WTC11 (cell line): Measurements from ENCODE around the gene NGRN. TPM values are rescaled to one million over a fixed set of nuclear protein-coding genes. Genes with fewer than 3 reads are reported as not detected.
A peak's percentile ranks its signal among the peaks of the same experiment; 100 is the strongest.

ENCODE experiments used
- ATAC-seq: fragments of 200-7000 bp; cut with Tn5 transposase; 2 replicates; pipeline ENCODE4 v1.10.0; 2021; ENCODE audit warnings: mild to moderate bottlenecking, moderate library complexity
- CTCF ChIA-PET: fragments of 300-600 bp; sonication (Branson Sonifier 250); formaldehyde crosslinking; loops from one replicate; lab custom pipeline; 2021; ENCODE audit warnings: antibody characterized with exemption; lab: Charles Lee
- POLR2A ChIA-PET: fragments of 350-600 bp; sonication (Branson Sonifier 250); formaldehyde crosslinking; loops from one replicate; lab custom pipeline; 2021; ENCODE audit warnings: antibody characterized with exemption; lab: Charles Lee
- DNase-seq: peaks from one replicate; pipeline ENCODE4 v3.0.0; 2021; ENCODE audit warnings: low spot score
- H3K27ac Mint-ChIP-seq: 2 replicates; pipeline ENCODE4 v1.8.0; 2021; ENCODE audit warnings: mixed read lengths
- H3K27me3 Mint-ChIP-seq: 2 replicates; pipeline ENCODE4 v1.8.0; 2021; ENCODE audit warnings: low read depth, mild to moderate bottlenecking, moderate library complexity, mixed read lengths
- H3K36me3 Mint-ChIP-seq: 2 replicates; pipeline ENCODE4 v1.8.0; 2021; ENCODE audit warnings: mixed read lengths
- H3K4me1 Mint-ChIP-seq: 2 replicates; pipeline ENCODE4 v1.8.0; 2022; ENCODE audit warnings: mixed read lengths
- H3K4me3 Mint-ChIP-seq: 2 replicates; pipeline ENCODE4 v1.8.0; 2021; ENCODE audit warnings: mild to moderate bottlenecking, moderate library complexity, mixed read lengths
- H3K9me3 Mint-ChIP-seq: 2 replicates; pipeline ENCODE4 v1.8.0; 2021; ENCODE audit warnings: mixed read lengths
- AFF4 ChIP-seq: sonication (generic); formaldehyde crosslinking; IDR thresholded peaks from 2 replicates; pipeline ENCODE4 v1.8.1; 2023; ENCODE audit warnings: mild to moderate bottlenecking, missing genetic modification reagents, borderline replicate concordance
- AR ChIP-seq: fragments of 250-450 bp; sonication (Bioruptor Pico); IDR thresholded peaks from 2 replicates; pipeline ENCODE4 v1.9.0; 2021; ENCODE audit warnings: mild to moderate bottlenecking
- CDX4 ChIP-seq: fragments of 250-450 bp; sonication (Bioruptor Pico); IDR thresholded peaks from 2 replicates; pipeline ENCODE4 v1.9.0; 2021; ENCODE audit warnings: moderate library complexity, mild to moderate bottlenecking, inconsistent platforms, borderline replicate concordance
- CREM ChIP-seq: sonication (generic); formaldehyde crosslinking; IDR thresholded peaks from 2 replicates; pipeline ENCODE4 v1.8.1; 2022; ENCODE audit warnings: mild to moderate bottlenecking, missing genetic modification reagents, moderate library complexity
- E2F5 ChIP-seq: sonication (generic); formaldehyde crosslinking; IDR thresholded peaks from 2 replicates; pipeline ENCODE4 v1.8.1; 2022; ENCODE audit warnings: mild to moderate bottlenecking, moderate library complexity, missing genetic modification reagents
- GRHL2 ChIP-seq: fragments of 250-450 bp; sonication (Bioruptor Pico); IDR thresholded peaks from 2 replicates; pipeline ENCODE4 v1.8.0; 2022; ENCODE audit warnings: mild to moderate bottlenecking, moderate library complexity; ENCODE audit not compliant: insufficient replicate concordance, severe bottlenecking
- JUN ChIP-seq: sonication (generic); formaldehyde crosslinking; IDR thresholded peaks from 2 replicates; pipeline ENCODE4 v1.8.0; 2023; ENCODE audit warnings: mild to moderate bottlenecking, missing genetic modification reagents
- NR1H2 ChIP-seq: sonication (generic); formaldehyde crosslinking; IDR thresholded peaks from 2 replicates; pipeline ENCODE4 v1.9.0; 2021; ENCODE audit warnings: mild to moderate bottlenecking, moderate library complexity, missing genetic modification reagents
- SOX15 ChIP-seq: fragments of 250-450 bp; sonication (Bioruptor Pico); IDR thresholded peaks from 2 replicates; pipeline ENCODE4 v1.9.0; 2021; ENCODE audit warnings: mild to moderate bottlenecking
- TCF7 ChIP-seq: sonication (generic); formaldehyde crosslinking; IDR thresholded peaks from 2 replicates; pipeline ENCODE4 v1.8.0; 2022; ENCODE audit warnings: mild to moderate bottlenecking, low read depth, missing genetic modification reagents, moderate library complexity
- TEAD1 ChIP-seq: sonication (generic); formaldehyde crosslinking; IDR thresholded peaks from 2 replicates; pipeline ENCODE4 v1.8.0; 2022; ENCODE audit warnings: mild to moderate bottlenecking, missing genetic modification reagents
- TP53 ChIP-seq: sonication (generic); formaldehyde crosslinking; IDR thresholded peaks from 2 replicates; pipeline ENCODE4 v1.8.1; 2023; ENCODE audit warnings: mild to moderate bottlenecking, missing genetic modification reagents
- USF2 ChIP-seq: sonication (generic); formaldehyde crosslinking; IDR thresholded peaks from 2 replicates; pipeline ENCODE4 v1.8.1; 2023; ENCODE audit warnings: mild to moderate bottlenecking, missing genetic modification reagents, moderate library complexity
- ZBTB43 ChIP-seq: sonication (generic); formaldehyde crosslinking; IDR thresholded peaks from 2 replicates; pipeline ENCODE4 v1.8.1; 2023; ENCODE audit warnings: mild to moderate bottlenecking, missing genetic modification reagents
- ZNF121 ChIP-seq: sonication (generic); formaldehyde crosslinking; IDR thresholded peaks from 2 replicates; pipeline ENCODE4 v1.8.0; 2023; ENCODE audit warnings: missing genetic modification reagents
- ZNF138 ChIP-seq: sonication (generic); formaldehyde crosslinking; conservative IDR thresholded peaks from 2 replicates; pipeline ENCODE4 v1.8.1; 2022; ENCODE audit warnings: mild to moderate bottlenecking, moderate library complexity, missing genetic modification reagents
- ZNF232 ChIP-seq: sonication (generic); formaldehyde crosslinking; IDR thresholded peaks from 2 replicates; pipeline ENCODE4 v1.8.0; 2022; ENCODE audit warnings: mild to moderate bottlenecking, missing genetic modification reagents
- total RNA-seq: library from RNA; stranded (reverse); gene quantifications from 3 replicates; pipeline ENCODE4 v1.2.3, GENCODE V29; 2021

NGRN gene
- total RNA-seq, 1 experiment from 2014 or later: 77.8 TPM

- ATAC-seq (no peak), DNase-seq (no peak)
- peak overlapping the region; percentile 32 for H3K27ac Mint-ChIP-seq
- H3K4me1 Mint-ChIP-seq: peaks cover 16% of the 10 kb centered on the region
- H3K4me3 Mint-ChIP-seq: peak overlapping the region; percentile 69
- no peak for TF ChIP-seq SOX15 (CRISPR knock-in tag)
- no peak for TF ChIP-seq ZNF121
- TF ChIP-seq ZNF138: no peak
- no peak for TF ChIP-seq ZBTB43 (CRISPR knock-in tag)
- TF ChIP-seq TP53 (CRISPR knock-in tag): no peak
- no peak for TF ChIP-seq AR (CRISPR knock-in tag)
- TF ChIP-seq TEAD1 (CRISPR knock-in tag): no peak
- ChIA-PET POLR2A (no interaction called here), CTCF (interaction anchor here (1.0 to 3.2 kb wide), 10 partner anchors 11 to 145 kb away, joined by 3 to 66 read pairs (median 15); no protein-coding TSS in a partner anchor)
- no peaks in the 10 kb centered on the region for H3K27me3 Mint-ChIP-seq
- H3K9me3 Mint-ChIP-seq: no peaks in the 10 kb centered on the region
- H3K36me3 Mint-ChIP-seq: peaks cover 18% of the 10 kb centered on the region
Measured at GRCh38 chr15:90232196-90232595, 33.3 kb upstream of the NGRN start.

- no peak for ATAC-seq
Measured at GRCh38 chr15:90232941-90233386, 32.5 kb upstream of the NGRN start.

More at GRCh38 chr15:90232941-90233386, 32.5 kb upstream of the NGRN start:
- TF ChIP-seq JUN (CRISPR knock-in tag): no peak
- no peak for TF ChIP-seq NR1H2 (CRISPR knock-in tag)
- no peak for TF ChIP-seq ZNF121
- no peak for TF ChIP-seq USF2 (CRISPR knock-in tag)
- TF ChIP-seq ZNF232 (CRISPR knock-in tag): no peak
- no peak for TF ChIP-seq ZNF138
- TF ChIP-seq AFF4 (CRISPR knock-in tag): no peak
- no peak for TF ChIP-seq TEAD1 (CRISPR knock-in tag)
- TF ChIP-seq GRHL2: no peak
- TF ChIP-seq TCF7 (CRISPR knock-in tag): no peak
- no peak for TF ChIP-seq E2F5
- TF ChIP-seq CREM (CRISPR knock-in tag): no peak
- TF ChIP-seq CDX4 (CRISPR knock-in tag): no peak
- Mint-ChIP-seq H3K36me3 (peaks cover 18% of the 10 kb centered on the region), H3K9me3 (no peaks in the 10 kb centered on the region), H3K4me1 (peaks cover 16% of the 10 kb centered on the region), H3K4me3 (peak overlapping the region; percentile 69), H3K27me3 (no peaks in the 10 kb centered on the region), H3K27ac (peak overlapping the region; percentile 25)
- CTCF ChIA-PET: interaction anchor here (0.5 to 3.2 kb wide), 32 partner anchors 11 to 493 kb away, joined by 3 to 66 read pairs (median 6); partner anchors contain the start of genes NGRN, SEMA4B and TTLL13
- POLR2A ChIA-PET: interaction anchor here (1.0 to 1.8 kb wide), 8 partner anchors 12 to 131 kb away, joined by 3 to 11 read pairs (median 6); partner anchors contain the start of genes IDH2, NGRN, SEMA4B and TTLL13
- no peak for DNase-seq
